ENCODE results near the gene RANBP10. TPM values are rescaled to one million over a fixed set of nuclear protein-coding genes. Genes with fewer than 3 reads are reported as not detected.

RANBP10 gene
- total RNA-seq, 1 experiment from 2014 or later, result 15.6 TPM

GRCh38 chr16:67825906-67826305 is 19.5 kb upstream of the RANBP10 start:
- Mint-ChIP-seq H3K36me3 (ENCODE audit: insufficient read depth in 1 of 3, low read depth in 3 of 3) (peaks cover 20 to 51% (median 51%) of the 10 kb centered on the region in 3 experiments; a peak in 6 of 7 replicates), H3K9me3 (no peaks in the 10 kb centered on the region), H3K27ac (no peak overlapping the region), H3K4me1 (peaks cover 12 to 15% of the 10 kb centered on the region in 2 experiments), H3K27me3 (ENCODE audit: low read depth) (peaks cover 2% of the 10 kb centered on the region; the same call in 1 of the 2 replicates), H3K4me3 (no peak overlapping the region)
- H3K4me2 ChIP-seq (ENCODE audit: insufficient read depth, insufficient read length, low read length), result no peak overlapping the region
- H4K5ac ChIP-seq (ENCODE audit: insufficient read length, low read depth, low read length), result no peak overlapping the region
- H2AFZ ChIP-seq (ENCODE audit: low read length), result no peak overlapping the region
- H3K4ac ChIP-seq (ENCODE audit: low read depth, low read length), result no peak overlapping the region
- no CpG with 5 or more reads among the region's 14 CpGs for whole genome bisulfite sequencing (ENCODE audit: extremely low coverage, insufficient read length, low lambda C conversion rate)
- H3K9me3 ChIP-seq (ENCODE audit: control insufficient read depth, low read depth, low read length), result no peaks in the 10 kb centered on the region
- no peak overlapping the region; the same call in 1 of the 2 replicates for H3K14ac ChIP-seq (ENCODE audit: insufficient read depth, low read length)
- H4K91ac ChIP-seq (ENCODE audit: insufficient read length, low read depth, low read length), result no peak overlapping the region
- H3K23ac ChIP-seq (ENCODE audit: insufficient read length, low read depth, low read length), result no peak overlapping the region
- no peak overlapping the region for H3K56ac ChIP-seq (ENCODE audit: insufficient read length, low read depth, low read length)
- no peaks in the 10 kb centered on the region for H3K4me1 ChIP-seq (ENCODE audit: insufficient read depth, low read length)
- no peak overlapping the region for H3K18ac ChIP-seq (ENCODE audit: insufficient read length, low read depth, low read length)
- no peak overlapping the region for H2BK15ac ChIP-seq (ENCODE audit: low read depth, low read length)
- no peak overlapping the region for H4K8ac ChIP-seq (replicated peaks; ENCODE audit: insufficient read length, low read depth, low read length)
- no peak overlapping the region for H2AK5ac ChIP-seq (ENCODE audit: insufficient read length, low read length)
- DNase-seq, result no peak
- H2BK20ac ChIP-seq (ENCODE audit: low read depth, low read length, poor library complexity, severe bottlenecking), result no peak overlapping the region
- no peak overlapping the region for H3K27ac ChIP-seq (ENCODE audit: insufficient read length, low read depth, low read length)
- H2BK120ac ChIP-seq (ENCODE audit: low read depth, low read length, poor library complexity, severe bottlenecking), result no peak overlapping the region
- no peaks in the 10 kb centered on the region for H3K79me2 ChIP-seq (ENCODE audit: insufficient read depth, low read length)
- no peaks in the 10 kb centered on the region for H3K23me2 ChIP-seq (ENCODE audit: insufficient read length, low read depth, low read length, poor library complexity, severe bottlenecking)
- no peak overlapping the region for H2BK12ac ChIP-seq (ENCODE audit: insufficient read length, low read depth, low read length)
- H2BK5ac ChIP-seq (ENCODE audit: insufficient read length, low read length), result no peak overlapping the region
- no peak overlapping the region for H3T11ph ChIP-seq (ENCODE audit: low read length)
- no peak overlapping the region for H3K9ac ChIP-seq (ENCODE audit: extremely low read depth, insufficient read length, low read length)
- H3K79me1 ChIP-seq (ENCODE audit: insufficient read depth, low read depth, low read length, poor library complexity, severe bottlenecking), result no peaks in the 10 kb centered on the region
- TF ChIP-seq CTCF (conservative IDR thresholded peaks at IDR 0.05), result no peak
- no peaks in the 10 kb centered on the region for H4K20me1 ChIP-seq (ENCODE audit: control insufficient read depth, insufficient read depth, insufficient read length)
- H3K27me3 ChIP-seq (ENCODE audit: insufficient read depth, low read length), result no peaks in the 10 kb centered on the region
